NB4 (cell line): ENCODE measurements around the gene ANTXR1.

Experiments used
- DNase-seq: peaks from one replicate; pipeline ENCODE4 v3.0.0; 2010; ENCODE audit warnings: low read depth
- H3K4me3 ChIP-seq: one replicate; pipeline ENCODE4 v1.5.1; 2011; ENCODE audit warnings: mild to moderate bottlenecking, low read depth, low read length, moderate library complexity
- MYC ChIP-seq: IDR thresholded peaks from 2 replicates; pipeline ENCODE4 v1.6.1; 2011; ENCODE audit warnings: low read depth, low read length
- POLR2A ChIP-seq: IDR thresholded peaks from 2 replicates; pipeline ENCODE4 v1.6.1; 2011; ENCODE audit warnings: mild to moderate bottlenecking; ENCODE audit not compliant: insufficient read length; ENCODE audit errors: extremely low read depth
- TF ChIP-seq, protein P1 (sequence below): IDR thresholded peaks from one replicate; pipeline ENCODE4 v1.5.1; 2012; ENCODE audit warnings: low read depth, low read length
- TF ChIP-seq, protein P2 (sequence below): IDR thresholded peaks from 2 replicates; pipeline ENCODE4 v1.6.1; 2011; ENCODE audit warnings: low read depth, low read length

ANTXR1 gene

GRCh38 chr2:69095305-69095704, 82.3 kb downstream of the ANTXR1 start:
- H3K4me3 ChIP-seq = no peak overlapping the region
- no peak for DNase-seq
- no peak for TF ChIP-seq MYC
- TF ChIP-seq, protein P1, sequence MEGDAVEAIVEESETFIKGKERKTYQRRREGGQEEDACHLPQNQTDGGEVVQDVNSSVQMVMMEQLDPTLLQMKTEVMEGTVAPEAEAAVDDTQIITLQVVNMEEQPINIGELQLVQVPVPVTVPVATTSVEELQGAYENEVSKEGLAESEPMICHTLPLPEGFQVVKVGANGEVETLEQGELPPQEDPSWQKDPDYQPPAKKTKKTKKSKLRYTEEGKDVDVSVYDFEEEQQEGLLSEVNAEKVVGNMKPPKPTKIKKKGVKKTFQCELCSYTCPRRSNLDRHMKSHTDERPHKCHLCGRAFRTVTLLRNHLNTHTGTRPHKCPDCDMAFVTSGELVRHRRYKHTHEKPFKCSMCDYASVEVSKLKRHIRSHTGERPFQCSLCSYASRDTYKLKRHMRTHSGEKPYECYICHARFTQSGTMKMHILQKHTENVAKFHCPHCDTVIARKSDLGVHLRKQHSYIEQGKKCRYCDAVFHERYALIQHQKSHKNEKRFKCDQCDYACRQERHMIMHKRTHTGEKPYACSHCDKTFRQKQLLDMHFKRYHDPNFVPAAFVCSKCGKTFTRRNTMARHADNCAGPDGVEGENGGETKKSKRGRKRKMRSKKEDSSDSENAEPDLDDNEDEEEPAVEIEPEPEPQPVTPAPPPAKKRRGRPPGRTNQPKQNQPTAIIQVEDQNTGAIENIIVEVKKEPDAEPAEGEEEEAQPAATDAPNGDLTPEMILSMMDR = no peak
- TF ChIP-seq, protein P2, sequence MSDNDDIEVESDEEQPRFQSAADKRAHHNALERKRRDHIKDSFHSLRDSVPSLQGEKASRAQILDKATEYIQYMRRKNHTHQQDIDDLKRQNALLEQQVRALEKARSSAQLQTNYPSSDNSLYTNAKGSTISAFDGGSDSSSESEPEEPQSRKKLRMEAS = no peak
- no peak for TF ChIP-seq POLR2A

DNA sequence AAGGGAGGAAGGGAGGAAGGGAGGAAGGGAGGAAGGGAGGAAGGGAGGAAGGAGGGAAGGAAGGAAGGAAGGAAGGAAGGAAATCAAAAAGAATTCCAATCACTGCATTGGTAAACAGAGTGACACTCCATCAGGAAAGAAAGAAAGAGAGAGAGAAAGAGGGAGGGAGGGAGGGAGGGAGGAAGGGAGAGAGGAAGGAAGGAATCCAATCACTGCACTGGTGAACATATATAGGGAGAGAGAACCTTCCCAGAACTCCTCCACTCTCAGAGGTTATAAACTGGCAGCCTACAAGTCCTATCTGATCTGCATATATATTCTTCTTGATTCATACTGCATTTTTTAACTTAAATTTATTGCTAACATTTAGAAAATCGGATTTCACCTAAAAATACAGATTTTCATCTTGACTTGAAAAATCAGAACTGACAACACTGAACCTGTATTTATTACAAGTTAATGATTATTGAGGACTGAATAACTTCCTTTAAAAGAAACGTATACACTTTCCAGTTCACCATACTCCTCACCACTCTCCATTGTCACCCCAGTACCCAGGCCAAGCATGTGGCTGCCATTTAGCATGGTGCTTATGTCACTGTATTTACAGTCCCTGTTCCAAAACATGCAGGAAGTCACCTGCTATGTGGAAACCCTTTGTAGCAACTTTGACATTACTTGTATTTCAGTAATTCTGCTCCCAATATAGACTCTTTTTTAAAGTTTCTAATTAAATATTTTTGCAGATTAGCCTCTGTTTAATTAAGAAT, 83.5 kb downstream of the ANTXR1 start:
- TF ChIP-seq, protein P2 = no peak
- no peak for TF ChIP-seq MYC

DNA sequence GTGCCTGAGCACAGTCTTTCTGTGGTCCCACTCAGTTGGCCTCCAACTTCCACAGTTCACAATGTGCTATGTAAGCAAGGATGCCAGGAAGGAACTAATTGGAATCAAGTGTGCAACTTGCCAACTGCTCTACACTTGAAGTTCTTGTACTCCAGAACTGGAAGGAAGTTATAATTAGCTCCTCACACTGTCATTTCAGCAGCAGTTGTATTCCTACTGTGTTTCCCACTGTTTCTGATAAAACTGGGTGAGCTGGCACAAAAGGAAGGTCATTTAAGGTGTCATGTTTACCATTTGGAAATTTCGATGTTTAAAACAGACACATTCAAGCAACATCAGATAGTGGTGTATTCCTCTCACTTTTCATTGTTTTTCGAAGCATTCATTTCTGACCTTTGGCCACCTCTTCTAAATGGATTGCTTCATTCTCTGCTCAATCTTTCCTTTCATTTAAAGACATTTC, 84.2 kb downstream of the ANTXR1 start:
- H3K4me3 ChIP-seq = no peak overlapping the region
- TF ChIP-seq, protein P2 = no peak
- TF ChIP-seq, protein P1 = no peak
- TF ChIP-seq MYC = no peak
- TF ChIP-seq POLR2A = no peak

More for the DNA sequence above, 83.5 kb downstream of the ANTXR1 start:
- no peak overlapping the region for H3K4me3 ChIP-seq
- DNase-seq = no peak

GRCh38 chr2:69097891-69098655, 85.1 kb downstream of the ANTXR1 start:
- H3K4me3 ChIP-seq = no peak overlapping the region
- TF ChIP-seq, protein P1 = no peak
- no peak for TF ChIP-seq POLR2A
- TF ChIP-seq MYC = no peak
- TF ChIP-seq, protein P2 = no peak
- peak; percentile 44 for DNase-seq

More for the DNA sequence above, 84.2 kb downstream of the ANTXR1 start:
- DNase-seq = no peak

GRCh38 chr2:69099541-69099940, 86.6 kb downstream of the ANTXR1 start:
- DNase-seq = no peak
- TF ChIP-seq, protein P1 = no peak
- TF ChIP-seq POLR2A (no peak), MYC (no peak)
- TF ChIP-seq, protein P2 = no peak
- H3K4me3 ChIP-seq = no peak overlapping the region

DNA sequence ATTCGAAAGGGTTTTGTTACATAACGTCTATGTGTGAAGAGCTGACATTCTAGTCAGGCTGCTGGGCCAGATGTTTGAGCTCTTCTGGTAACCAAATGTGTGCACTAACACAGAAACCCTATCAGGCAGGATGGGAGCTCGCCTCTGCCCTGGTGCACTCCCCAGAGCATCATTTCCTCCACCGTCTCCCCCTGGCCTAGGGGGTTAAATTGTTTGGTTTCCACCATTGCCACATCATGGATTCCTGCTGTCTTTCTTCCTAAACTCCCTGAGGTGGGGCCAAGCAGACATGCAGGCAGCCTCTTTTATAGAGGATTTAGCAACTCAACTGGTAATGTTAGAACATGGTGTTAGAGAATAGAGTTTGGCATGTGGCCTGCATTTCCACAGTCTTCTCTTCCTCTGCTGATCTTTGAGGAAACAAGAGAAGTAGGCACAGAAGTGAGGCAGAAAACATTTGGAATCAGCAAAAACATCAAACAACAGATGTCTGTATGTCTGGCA, 87.3 kb downstream of the ANTXR1 start:
- DNase-seq = peak; percentile 77
- TF ChIP-seq MYC = no peak
- TF ChIP-seq POLR2A = no peak
- TF ChIP-seq, protein P1 = no peak
- TF ChIP-seq, protein P2 = no peak
- no peak overlapping the region for H3K4me3 ChIP-seq
